HuH-7 (cell line): ENCODE results near the gene CTTNBP2NL.
A peak's percentile ranks its signal among the peaks of the same experiment; 100 is the strongest.
"Not testable (repeated sequence)": the region's sequence is repeated elsewhere in the genome, so short reads cannot be mapped to it uniquely, and the experiment has no call there.

Experiments
- DNase-seq: peaks from one replicate; pipeline ENCODE4 v3.0.0; 2011; ENCODE audit warnings: low spot score

Gene CTTNBP2NL

GRCh38 chr1:112465122-112465521 is 69.1 kb downstream of the CTTNBP2NL start:
- no peak for DNase-seq

GRCh38 chr1:112466078-112466660 is 70.2 kb downstream of the CTTNBP2NL start:
- DNase-seq: peak; percentile 68

- not testable (repeated sequence) for DNase-seq
Measured at GRCh38 chr1:112470324-112470723, 74.3 kb downstream of the CTTNBP2NL start.

- no peak for DNase-seq
Measured at GRCh38 chr1:112470966-112471365, 75.0 kb downstream of the CTTNBP2NL start.

GRCh38 chr1:112472142-112472541 is 76.1 kb downstream of the CTTNBP2NL start:
- no peak for DNase-seq

GRCh38 chr1:112477550-112477949 is 81.5 kb downstream of the CTTNBP2NL start:
- no peak for DNase-seq

- DNase-seq: no peak
Measured at GRCh38 chr1:112478314-112478713, 82.3 kb downstream of the CTTNBP2NL start.

GRCh38 chr1:112486063-112486462 is 90.0 kb downstream of the CTTNBP2NL start:
- not testable (repeated sequence) for DNase-seq

GRCh38 chr1:112487686-112488085 is 91.7 kb downstream of the CTTNBP2NL start:
- not testable (repeated sequence) for DNase-seq

- no peak for DNase-seq
Measured at GRCh38 chr1:112488141-112488540, 92.1 kb downstream of the CTTNBP2NL start.

- no peak for DNase-seq
Measured at GRCh38 chr1:112492076-112492475, 96.1 kb downstream of the CTTNBP2NL start.

- DNase-seq: no peak
Measured at GRCh38 chr1:112493351-112493750, 97.3 kb downstream of the CTTNBP2NL start.

GRCh38 chr1:112496290-112496689 is 100.3 kb downstream of the CTTNBP2NL start:
- no peak for DNase-seq

GRCh38 chr1:112501810-112502641 is 106.0 kb downstream of the CTTNBP2NL start:
- peak; percentile 53 for DNase-seq

GRCh38 chr1:112502826-112503225 is 106.8 kb downstream of the CTTNBP2NL start:
- DNase-seq: no peak

GRCh38 chr1:112504001-112504660 is 108.1 kb downstream of the CTTNBP2NL start:
- no peak for DNase-seq

- no peak for DNase-seq
Measured at GRCh38 chr1:112504661-112505399, 108.8 kb downstream of the CTTNBP2NL start.

GRCh38 chr1:112505400-112505785 is 109.4 kb downstream of the CTTNBP2NL start:
- DNase-seq: no peak

GRCh38 chr1:112505878-112506277 is 109.9 kb downstream of the CTTNBP2NL start:
- no peak for DNase-seq

GRCh38 chr1:112506306-112506705 is 110.3 kb downstream of the CTTNBP2NL start:
- DNase-seq: no peak

GRCh38 chr1:112506731-112507130 is 110.7 kb downstream of the CTTNBP2NL start:
- DNase-seq: no peak

GRCh38 chr1:112507336-112507735 is 111.3 kb downstream of the CTTNBP2NL start:
- DNase-seq: no peak
